ENCODE measurements around the gene MN1.

Gene MN1

DNA sequence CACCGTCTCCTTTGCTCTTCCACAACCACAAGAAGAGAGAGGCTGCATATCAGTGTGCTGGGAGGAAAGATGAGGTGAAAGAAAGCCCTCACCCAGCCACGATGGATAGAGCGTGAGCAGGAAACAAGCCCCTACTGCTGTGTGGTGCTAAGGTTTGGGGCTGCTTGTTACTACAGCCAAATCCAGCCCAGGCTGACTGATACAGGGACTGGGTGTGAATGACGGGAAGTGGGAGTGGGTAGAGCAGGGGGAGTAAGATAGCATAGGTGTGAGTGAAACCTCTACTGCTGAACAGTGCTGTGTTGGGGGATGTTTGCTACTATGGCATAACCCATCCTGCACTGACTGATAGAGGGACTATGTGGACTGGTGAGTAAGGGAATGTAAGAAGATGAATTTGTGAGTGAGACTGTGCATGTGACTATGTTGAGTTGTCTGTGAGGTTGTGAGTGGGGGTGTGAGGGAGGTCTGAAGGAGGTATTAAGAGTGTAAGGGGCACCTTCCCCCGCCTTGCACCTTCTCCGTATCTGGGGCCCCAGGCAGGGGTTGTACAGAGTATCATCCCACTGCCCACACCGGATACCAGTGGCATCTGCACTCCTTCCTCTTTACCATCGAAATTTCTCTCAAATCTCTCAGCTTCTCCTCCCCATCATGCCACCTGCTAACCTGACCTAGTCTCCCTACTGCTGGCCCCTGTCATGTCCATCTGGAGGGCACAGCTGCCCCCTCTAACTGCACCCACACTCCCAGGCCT, 91.5 kb downstream of the MN1 start:
- DNase-seq = no peak

DNA sequence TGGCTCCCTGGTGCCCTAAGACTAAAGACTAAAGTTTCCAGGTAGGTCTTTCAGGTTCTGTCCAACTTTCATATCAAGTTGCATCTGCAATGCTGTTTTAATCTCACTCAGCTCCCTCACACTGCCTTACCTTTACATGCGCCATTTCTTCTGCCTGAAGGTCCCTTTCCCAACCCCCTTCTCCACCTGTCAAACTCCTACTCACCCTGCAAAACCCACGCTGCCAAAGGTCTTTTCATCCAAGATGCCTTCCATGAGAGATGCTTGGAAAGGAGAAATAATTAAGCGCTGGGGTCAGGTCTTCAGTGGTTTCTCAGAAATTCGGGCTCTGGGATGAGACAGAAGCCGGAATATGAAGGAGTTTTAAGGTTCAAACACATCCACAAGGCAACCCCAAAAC, 95.1 kb downstream of the MN1 start:
- no peak for DNase-seq

DNA sequence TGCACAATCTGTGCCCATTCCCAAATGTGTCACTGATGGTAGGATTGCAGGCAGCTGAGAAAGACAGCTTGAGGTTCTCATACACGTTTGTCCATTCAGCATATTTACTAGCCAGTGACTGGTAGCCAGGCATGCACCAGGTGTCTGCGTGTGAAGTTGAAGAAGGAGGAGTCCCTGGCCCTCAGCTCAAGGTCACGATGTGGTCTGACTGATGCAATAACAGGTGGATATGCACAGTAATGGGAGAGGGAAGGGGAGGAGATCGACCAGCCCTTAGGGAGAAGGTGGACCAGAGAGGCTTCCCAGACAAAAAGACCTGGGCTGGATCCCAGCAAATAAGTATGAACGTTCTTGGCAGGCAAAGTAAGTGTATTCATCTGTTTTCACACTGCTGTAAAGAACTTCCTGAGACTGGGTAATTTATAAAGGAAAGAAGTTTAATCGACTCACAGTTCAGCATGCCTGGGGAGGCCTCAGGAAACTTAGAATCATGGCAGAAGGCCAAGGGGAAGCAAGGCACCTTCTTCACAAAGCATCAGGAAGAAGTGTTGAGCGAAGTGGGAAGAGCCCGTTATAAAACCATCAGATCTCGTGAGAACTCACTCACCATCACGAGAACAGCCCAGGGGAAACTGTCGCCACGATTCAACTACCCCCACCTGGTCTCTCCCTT, 96.0 kb downstream of the MN1 start:
- DNase-seq = no peak

DNA sequence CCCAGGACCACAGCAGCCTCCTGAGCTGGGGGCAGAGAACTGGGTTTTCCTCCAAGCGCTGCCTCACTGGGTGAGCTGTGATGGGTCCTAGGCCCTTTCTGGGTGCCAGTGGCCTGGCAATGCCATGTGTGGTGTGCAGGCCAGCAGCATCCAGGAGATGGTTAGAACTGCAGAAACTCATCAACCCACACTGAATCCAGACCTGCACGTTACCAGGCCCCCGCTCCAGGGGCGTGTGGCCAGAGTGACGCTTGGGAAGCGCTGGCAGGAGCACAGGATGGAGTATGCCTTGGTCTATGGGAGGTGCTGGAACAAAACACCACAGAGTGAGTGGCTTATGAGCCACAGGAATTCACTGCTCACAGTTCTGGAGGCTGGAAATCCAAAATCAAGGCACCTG, 97.0 kb downstream of the MN1 start:
- DNase-seq = no peak

DNA sequence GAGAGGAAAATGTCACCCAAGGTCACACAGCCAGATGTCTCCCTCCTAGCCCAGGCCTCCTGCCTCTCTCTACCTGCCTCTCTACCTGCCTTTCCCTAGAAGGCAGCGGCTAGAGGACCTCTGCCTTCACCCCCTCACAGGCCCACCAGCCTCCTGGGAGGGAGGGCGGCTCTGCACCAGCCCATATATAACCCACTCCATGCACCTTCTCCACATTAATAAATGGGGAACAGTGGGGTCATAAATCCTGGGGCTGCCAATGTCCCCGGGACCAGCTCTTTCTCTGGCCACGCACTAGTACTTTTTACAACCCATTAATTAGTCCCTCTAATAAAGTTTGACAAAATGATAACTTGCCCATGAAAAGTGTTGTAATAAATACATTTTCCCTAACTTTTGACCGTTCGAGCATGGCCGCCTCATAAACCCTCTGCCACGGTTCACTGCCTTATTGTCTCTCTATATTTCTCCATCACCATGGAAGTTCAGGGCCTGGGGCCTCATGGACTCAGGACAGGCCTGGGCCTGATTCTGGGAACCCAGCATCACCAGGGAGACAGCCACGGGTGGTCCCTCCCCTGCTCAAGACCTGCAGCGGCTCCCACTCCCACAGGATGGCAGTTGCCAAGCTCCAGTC, 102.1 kb downstream of the MN1 start:
- no peak for DNase-seq

- no peak for DNase-seq
Measured at GRCh38 chr22:27698813-27699212, 102.7 kb downstream of the MN1 start.
